ENCODE measurements around the gene ESRRG. TPM values are rescaled to one million over a fixed set of nuclear protein-coding genes. Genes with fewer than 3 reads are reported as not detected.

ESRRG gene
- total and polyA plus RNA-seq, 12 donors, result 1.2 to 18.0 (median 7.4) TPM

DNA sequence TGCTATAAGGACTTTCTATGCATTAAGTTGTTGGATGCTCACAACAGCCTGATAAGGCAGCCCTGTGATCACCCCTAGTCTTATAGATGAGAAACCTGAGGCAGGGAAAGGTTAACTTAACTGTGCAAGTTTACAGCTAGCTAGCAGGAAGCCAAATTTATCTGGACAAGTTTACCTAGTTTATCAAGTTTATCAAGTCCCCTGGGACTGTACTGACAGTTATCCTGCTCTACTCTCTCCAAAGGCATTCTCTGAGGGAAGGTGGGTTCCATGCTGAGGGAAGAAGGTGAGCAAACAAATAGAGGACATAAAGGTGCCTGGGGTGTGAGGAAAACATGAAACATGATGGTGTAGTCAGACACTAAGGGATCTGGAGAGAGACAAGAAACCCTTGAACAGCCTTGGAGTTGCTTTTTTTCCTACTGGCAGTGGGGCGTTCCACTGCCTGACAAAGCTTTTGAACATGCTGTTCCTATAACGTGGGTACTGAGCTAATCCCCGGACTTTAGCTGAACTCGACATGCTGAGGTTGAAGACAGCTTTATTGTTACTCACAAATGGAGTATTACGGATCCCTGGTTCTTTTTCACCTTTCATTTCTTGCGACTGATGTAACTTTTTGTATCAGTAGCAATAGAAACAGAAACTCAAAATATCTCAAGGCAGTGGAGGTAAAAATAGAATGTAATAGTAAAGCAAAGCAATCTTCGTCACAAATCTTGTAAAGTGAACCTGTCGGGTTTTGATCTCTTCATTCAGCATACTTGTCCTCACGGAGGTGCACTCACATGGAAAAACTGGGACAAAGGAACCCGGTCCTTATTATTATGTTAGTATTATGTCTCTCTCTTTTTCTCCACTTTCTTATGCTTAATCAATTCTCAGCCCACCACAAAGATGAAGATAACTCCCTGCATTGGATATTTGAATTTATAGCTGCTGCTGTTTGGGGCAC lies 42.4 kb upstream of the ESRRG start:
- H3K27ac ChIP-seq, result no peak overlapping the region
- H3K27me3 ChIP-seq, result no peaks in the 10 kb centered on the region
- peaks cover 4 to 5% of the 10 kb centered on the region in 2 donors for H3K4me1 ChIP-seq (replicated peaks in 1 of 2)
- no peaks in the 10 kb centered on the region for H3K9me3 ChIP-seq (replicated peaks in 1 of 3)
- H3K4me3 ChIP-seq, result no peak overlapping the region
- 59 to 77% (median 70%) methylated on average over 10 of the region's 10 CpGs for WGBS, 4 donors
- DNase-seq, result no peak
- TF ChIP-seq CTCF (IDR thresholded peaks at IDR 0.05), result no peak
- no peak for TF ChIP-seq POLR2A (IDR thresholded peaks at IDR 0.05)
- intact Hi-C loops (cut with DNase I), result no loop called here
- no peaks in the 10 kb centered on the region for H3K36me3 ChIP-seq (replicated peaks in 1 of 2)

DNA sequence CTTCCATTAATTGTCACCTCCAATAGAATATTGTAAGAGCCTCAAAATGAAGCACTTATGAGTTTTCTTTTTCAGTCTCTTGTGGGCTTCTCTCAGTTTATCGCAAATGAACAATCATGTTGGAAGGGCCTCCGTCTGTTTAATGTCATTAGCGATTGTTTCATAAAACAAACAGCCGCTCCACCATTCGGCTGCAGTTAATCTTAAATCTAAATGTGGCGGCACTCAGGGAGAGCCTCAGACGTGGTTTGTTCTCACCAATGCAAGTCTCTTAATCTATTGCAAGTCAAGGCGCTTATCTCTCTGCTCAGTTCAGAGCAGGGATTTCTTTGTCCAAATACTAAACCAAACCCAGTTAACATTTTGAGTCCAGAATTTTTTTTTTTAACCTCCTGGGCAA lies 34.9 kb upstream of the ESRRG start:
- Histone ChIP-seq H3K36me3 (replicated peaks in 1 of 2) (no peaks in the 10 kb centered on the region), H3K4me3 (no peak overlapping the region), H3K27me3 (no peaks in the 10 kb centered on the region), H3K27ac (no peak overlapping the region), H3K9me3 (replicated peaks in 1 of 3) (no peaks in the 10 kb centered on the region), H3K4me1 (replicated peaks in 1 of 2) (no peaks in the 10 kb centered on the region)
- 67 to 84% (median 82%) methylated on average over 8 of the region's 8 CpGs for WGBS, 4 donors
- intact Hi-C loops (cut with DNase I), result no loop called here
- TF ChIP-seq POLR2A (IDR thresholded peaks at IDR 0.05), result no peak
- TF ChIP-seq CTCF (IDR thresholded peaks at IDR 0.05), result no peak
- no peak for DNase-seq

DNA sequence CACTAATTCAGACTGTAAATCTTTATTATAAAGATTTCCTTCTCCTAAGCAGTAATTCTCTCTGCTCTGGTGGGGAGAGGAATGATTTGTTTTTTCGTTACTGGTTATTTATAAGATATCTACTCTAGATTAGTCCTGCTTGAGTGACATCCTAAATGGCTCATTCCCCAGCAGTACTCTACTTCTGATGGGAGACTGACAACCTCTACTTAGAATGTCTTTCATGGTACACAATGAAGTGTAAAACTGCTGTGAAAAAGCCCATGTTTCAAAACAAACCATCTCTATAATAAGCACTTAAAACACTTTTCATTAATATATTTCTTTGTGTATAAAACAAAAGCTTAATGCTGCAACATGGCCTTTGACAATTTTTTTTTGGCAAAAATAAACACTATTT lies 33.9 kb upstream of the ESRRG start:
- H3K27me3 ChIP-seq, result no peaks in the 10 kb centered on the region
- intact Hi-C loops (cut with DNase I), result no loop called here
- H3K27ac ChIP-seq, result no peak overlapping the region
- no peaks in the 10 kb centered on the region for H3K36me3 ChIP-seq (replicated peaks in 1 of 2)
- 77 to 96% (median 88%) methylated on average over 1 of the region's 1 CpG for WGBS, 4 donors
- no peaks in the 10 kb centered on the region for H3K4me1 ChIP-seq (replicated peaks in 1 of 2)
- TF ChIP-seq CTCF (IDR thresholded peaks at IDR 0.05), result no peak
- TF ChIP-seq POLR2A (IDR thresholded peaks at IDR 0.05), result no peak
- DNase-seq, result no peak
- no peak overlapping the region for H3K4me3 ChIP-seq
- no peaks in the 10 kb centered on the region for H3K9me3 ChIP-seq (replicated peaks in 1 of 3)

GRCh38 chr1:216750961-216751360 lies 27.7 kb upstream of the ESRRG start:
- no peaks in the 10 kb centered on the region for H3K4me1 ChIP-seq (replicated peaks in 1 of 2)
- intact Hi-C loops (cut with DNase I), result no loop called here
- H3K4me3 ChIP-seq, result no peak overlapping the region
- no peaks in the 10 kb centered on the region for H3K9me3 ChIP-seq (replicated peaks in 1 of 3)
- H3K36me3 ChIP-seq (replicated peaks in 1 of 2), result no peaks in the 10 kb centered on the region
- WGBS, 4 donors, result 94 to 97% (median 95%) methylated on average over 2 of the region's 2 CpGs
- no peak for TF ChIP-seq POLR2A (IDR thresholded peaks at IDR 0.05)
- TF ChIP-seq CTCF (IDR thresholded peaks at IDR 0.05), result no peak
- no peaks in the 10 kb centered on the region for H3K27me3 ChIP-seq
- no peak for DNase-seq
- no peak overlapping the region for H3K27ac ChIP-seq
